Upper lobe of left lung (tissue), 4 donors: ENCODE data around the gene HAAO.

Experiments used
- CTCF ChIP-seq, 6 experiments: fragments of 450-650 bp in 4 of 6; fragments of 200-600 bp in 2 of 6; sonication (generic) in 2 of 6; IDR thresholded peaks; one replicate each; pipeline ENCODE4 v1.5.1; 2016 to 2019; ENCODE audit warnings: antibody characterized with exemption in 6 of 6
- EP300 ChIP-seq, 4 donors: sonication (generic); formaldehyde crosslinking; IDR thresholded peaks; one replicate each; pipeline ENCODE4 v1.5.1; 2017; ENCODE audit warnings: antibody characterized with exemption in 4 of 4, control low read depth in 2 of 4
- POLR2A ChIP-seq, 4 donors: fragments of 450-650 bp; IDR thresholded peaks; one replicate each; pipeline ENCODE4 v1.5.1; 2016 to 2017; ENCODE audit warnings: antibody characterized with exemption in 4 of 4, mild to moderate bottlenecking in 2 of 4
- POLR2AphosphoS5 ChIP-seq, 2 donors: sonication (generic); formaldehyde crosslinking; IDR thresholded peaks; one replicate each; pipeline ENCODE4 v1.5.1; 2017; ENCODE audit warnings: antibody characterized with exemption in 2 of 2

GRCh38 chr2:42786561-42787345, 5.6 kb downstream of the HAAO start:
- TF ChIP-seq EP300 (IDR thresholded peaks at IDR 0.05) (no peak), POLR2A (IDR thresholded peaks at IDR 0.05) (no peak), CTCF (IDR thresholded peaks at IDR 0.05) (no peak), POLR2AphosphoS5 (IDR thresholded peaks at IDR 0.05) (no peak)
